Spleen (tissue), 13 donors: ENCODE data around the gene PNMA6E. TPM values are rescaled to one million over a fixed set of nuclear protein-coding genes. Genes with fewer than 3 reads are reported as not detected.

Experiments used
- DNase-seq: peaks from one replicate; pipeline ENCODE4 v3.0.0-alpha.2; 2020
- H3K27ac ChIP-seq, 8 donors: fragments of 200-600 bp; sonication (generic) in 7 of 8; 1 replicate in 4 of 8; 2 replicates in 4 of 8; pipeline versions ENCODE4 v1.5.0 to v1.8.0; 2016 to 2021; ENCODE audit warnings: inconsistent platforms in 4 of 8, mild to moderate bottlenecking in 4 of 8, moderate library complexity in 1 of 8
- H3K27me3 ChIP-seq, 7 donors: fragments of 200-600 bp; sonication (generic) in 6 of 7; replicated peaks in 1 of 7; 1 replicate in 4 of 7; 2 replicates in 3 of 7; pipeline versions ENCODE4 v1.5.0 to v1.8.0; 2016 to 2021; ENCODE audit warnings: inconsistent platforms in 3 of 7, mild to moderate bottlenecking in 1 of 7
- H3K36me3 ChIP-seq, 6 donors: fragments of 200-600 bp; sonication (generic) in 5 of 6; 1 replicate in 4 of 6; 2 replicates in 2 of 6; pipeline versions ENCODE4 v1.5.0 to v1.8.0; 2016 to 2021; ENCODE audit warnings: inconsistent platforms in 2 of 6
- H3K4me1 ChIP-seq, 6 donors: fragments of 200-600 bp; sonication (generic) in 5 of 6; 1 replicate in 3 of 6; 2 replicates in 3 of 6; pipeline versions ENCODE4 v1.5.0 to v1.8.0; 2016 to 2021; ENCODE audit warnings: inconsistent platforms in 3 of 6
- H3K4me3 ChIP-seq, 8 donors: fragments of 200-600 bp; sonication (generic) in 7 of 8; 1 replicate in 4 of 8; 2 replicates in 4 of 8; pipeline versions ENCODE4 v1.5.0 to v1.8.0; 2016 to 2021; ENCODE audit warnings: inconsistent platforms in 4 of 8, mild to moderate bottlenecking in 4 of 8, moderate library complexity in 2 of 8
- H3K9me3 ChIP-seq, 8 donors: fragments of 200-600 bp; sonication (generic) in 7 of 8; 1 replicate in 4 of 8; 2 replicates in 4 of 8; pipeline versions ENCODE4 v1.5.0 to v1.8.0; 2016 to 2021; ENCODE audit warnings: inconsistent platforms in 4 of 8
- CTCF ChIP-seq, 11 experiments: fragments of 200-600 bp in 7 of 11; fragments of 450-650 bp in 4 of 11; sonication (generic) in 4 of 11; IDR thresholded peaks in 8 of 11; conservative IDR thresholded peaks in 3 of 11; 1 replicate in 7 of 11; 2 replicates in 4 of 11; pipeline versions ENCODE4 v1.4.0 to v1.8.0; 2016 to 2021; ENCODE audit warnings: antibody characterized with exemption in 11 of 11, inconsistent platforms in 4 of 11, mild to moderate bottlenecking in 1 of 11
- POLR2A ChIP-seq, 3 donors: fragments of 450-650 bp; IDR thresholded peaks; one replicate each; pipeline ENCODE4 v1.5.1; 2017; ENCODE audit warnings: antibody characterized with exemption in 3 of 3, mild to moderate bottlenecking in 1 of 3
- POLR2AphosphoS5 ChIP-seq, 3 donors: sonication (generic); formaldehyde crosslinking; IDR thresholded peaks; one replicate each; pipeline ENCODE4 v1.5.1; 2017; ENCODE audit warnings: antibody characterized with exemption in 3 of 3
- WGBS, 5 donors: extraction: QIAGEN DNeasy Blood & Tissue Kit in 3 of 5; methylation state at CpG; one replicate each; pipeline versions ENCODE4 v1.1.5 to v1.1.7; 2013 to 2018; 5-methylcytosine and 5-hydroxymethylcytosine counted together
- intact Hi-C: fragments of 100-400 bp; cut with DNase I; formaldehyde crosslinking; loops from one replicate; pipeline ENCODE4 v1.15.0; 2023; ENCODE audit warnings: low total_unique reads
- long read RNA-seq, 2 donors: transcript quantifications; one replicate each; lab custom pipeline, GENCODE V29; 2026
- polyA plus RNA-seq, 3 donors: library from polyadenylated mRNA; stranded (reverse); fragments of 200-250 nt; gene quantifications; one replicate each; pipeline ENCODE4 v1.2.1, GENCODE V29; 2013
- total RNA-seq, 7 donors: library from RNA; depleted of rRNA in 3 of 7; stranded (reverse); fragments of >200 nt in 3 of 7; fragmentation: NEBNext Ultra II Directional in 4 of 7; extraction: Animal tissue kit (Norgen Biotek cat#: 25700) in 4 of 7; gene quantifications; one replicate each; pipeline versions ENCODE4 v1.1.0 to v1.2.1, GENCODE V29; 2016 to 2021
- donor health status: healthy with polysubstance abuse.
- donor health status: DM: no; HTN: no; CAD: no; lungs with moderate emphysema.
- donor health status: DM: no; HTN: no; CAD: no.
- donor health status: Bipolar disorder and iron deficiency.
- donor health status: healthy.
- donor health status: DM: no; HTN: no; CAD: no.
- donor health status: DM: yes; HTN: yes; CAD: no.

PNMA6E gene
- total RNA-seq (not detected), polyA plus RNA-seq (not detected)
- long read RNA-seq, donor 1 = 0 reads
- long read RNA-seq, donor 2 = 0 reads

GRCh38 chrX:153401133-153401764 lies at the start of gene PNMA6E:
TSS of gene PNMA6E (minus strand) at chrX:153401350. CDS start at chrX:153398849, 2,501 bp downstream.
- Histone ChIP-seq H3K9me3 (peaks cover 0 to 3% (median 0%) of the 10 kb centered on the region in 8 donors), H3K36me3 (no peaks in the 10 kb centered on the region), H3K27me3 (peaks cover 0 to 15% (median 0%) of the 10 kb centered on the region in 7 donors), H3K4me3 (no peak within 1 kb of the TSS), H3K4me1 (no peaks in the 10 kb centered on the region), H3K27ac (no peak within 1 kb of the TSS)
- DNase-seq = peak; percentile 62
- intact Hi-C loops = no loop called here
- WGBS, 5 donors = 90 to 97% (median 95%) methylated on average over 23 to 29 of the region's 29 CpGs
- TF ChIP-seq POLR2A (IDR thresholded peaks at IDR 0.05) (no peak), CTCF (IDR thresholded peaks at IDR 0.05 in 8 of 11, conservative IDR thresholded peaks at IDR 0.05 in 3 of 11) (no peak), POLR2AphosphoS5 (IDR thresholded peaks at IDR 0.05) (no peak)

DNA sequence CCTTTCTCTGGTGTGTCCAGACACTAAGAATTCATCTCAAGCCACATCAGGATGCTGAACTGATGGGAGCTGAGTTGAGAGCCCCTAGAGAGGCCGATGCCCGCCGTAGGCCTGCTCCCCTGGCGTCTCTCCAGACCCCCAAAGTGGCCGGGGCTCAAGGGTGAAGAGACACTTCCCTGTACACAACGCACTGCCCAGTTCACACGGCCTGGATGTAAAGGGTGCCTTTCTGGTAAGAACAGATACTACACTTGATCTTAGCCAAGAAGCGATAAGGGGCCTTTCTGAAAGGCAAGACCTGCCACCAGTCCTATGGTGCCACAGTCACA lies 49.8 kb upstream of the PNMA6E start:
- Histone ChIP-seq H3K27me3 (no peaks in the 10 kb centered on the region), H3K4me1 (no peaks in the 10 kb centered on the region), H3K36me3 (peaks cover 0 to 75% (median 13%) of the 10 kb centered on the region in 6 donors), H3K9me3 (no peaks in the 10 kb centered on the region), H3K27ac (no peak overlapping the region), H3K4me3 (no peak overlapping the region)
- TF ChIP-seq POLR2AphosphoS5 (IDR thresholded peaks at IDR 0.05) (no peak), CTCF (IDR thresholded peaks at IDR 0.05 in 8 of 11, conservative IDR thresholded peaks at IDR 0.05 in 3 of 11) (no peak), POLR2A (IDR thresholded peaks at IDR 0.05) (no peak)
- intact Hi-C loops = no loop called here
- 82 to 96% (median 91%) methylated on average over 5 to 8 of the region's 8 CpGs; no CpG with 5 or more reads in 1 of the 5 donors for WGBS, 5 donors
- DNase-seq = no peak

GRCh38 chrX:153450114-153450948 lies 49.2 kb upstream of the PNMA6E start:
- intact Hi-C loops = no loop called here
- WGBS, 5 donors = 87 to 97% (median 96%) methylated on average over 15 to 26 of the region's 26 CpGs

More at GRCh38 chrX:153450114-153450948, 49.2 kb upstream of the PNMA6E start:
- H3K9me3 ChIP-seq = no peaks in the 10 kb centered on the region
- H3K27ac ChIP-seq = no peak overlapping the region
- TF ChIP-seq POLR2AphosphoS5 (IDR thresholded peaks at IDR 0.05) (peak in 1 of 3 donors; percentile 16), CTCF (IDR thresholded peaks at IDR 0.05 in 8 of 11, conservative IDR thresholded peaks at IDR 0.05 in 3 of 11) (no peak)
- H3K27me3 ChIP-seq = no peaks in the 10 kb centered on the region
- no peak for DNase-seq
- H3K4me3 ChIP-seq = no peak overlapping the region
- peaks cover 0 to 69% (median 12%) of the 10 kb centered on the region in 6 donors for H3K36me3 ChIP-seq
- H3K4me1 ChIP-seq = no peaks in the 10 kb centered on the region
